Choroid plexus epithelial cell (primary cell): ENCODE measurements around the gene HMGXB3.
A peak's percentile ranks its signal among the peaks of the same experiment; 100 is the strongest.

Experiments used
- DNase-seq: peaks from one replicate; pipeline ENCODE4 v3.0.0-alpha.2; 2010; ENCODE audit warnings: low read depth
- H3K4me3 ChIP-seq: 2 replicates; pipeline ENCODE4 v1.5.1; 2011; ENCODE audit warnings: low read depth, mild to moderate bottlenecking, control low read depth, low read length, moderate library complexity
- CTCF ChIP-seq: conservative IDR thresholded peaks from 2 replicates; pipeline ENCODE4 v1.5.1; 2011; ENCODE audit warnings: low read depth, mild to moderate bottlenecking, control low read depth, inconsistent platforms, low read length, moderate library complexity

Gene HMGXB3

GRCh38 chr5:150052226-150052955 lies 51.9 kb downstream of the HMGXB3 start:
- DNase-seq = no peak
- H3K4me3 ChIP-seq = no peak overlapping the region
- no peak for TF ChIP-seq CTCF

- no peak overlapping the region for H3K4me3 ChIP-seq
- peak; percentile 80 for DNase-seq
- no peak for TF ChIP-seq CTCF
Observed at GRCh38 chr5:150052956-150053712, 52.6 kb downstream of the HMGXB3 start.

GRCh38 chr5:150053713-150054392 lies 53.3 kb downstream of the HMGXB3 start:
- no peak overlapping the region for H3K4me3 ChIP-seq
- no peak for TF ChIP-seq CTCF
- no peak for DNase-seq

GRCh38 chr5:150054569-150054968 lies 54.0 kb downstream of the HMGXB3 start:
- TF ChIP-seq CTCF = no peak
- H3K4me3 ChIP-seq = no peak overlapping the region
- no peak for DNase-seq

- H3K4me3 ChIP-seq = no peak overlapping the region
- TF ChIP-seq CTCF = no peak
- no peak for DNase-seq
Observed at GRCh38 chr5:150055326-150056074, 55.0 kb downstream of the HMGXB3 start.

GRCh38 chr5:150056075-150056443 lies 55.5 kb downstream of the HMGXB3 start:
- no peak for DNase-seq

More at GRCh38 chr5:150056075-150056443, 55.5 kb downstream of the HMGXB3 start:
- H3K4me3 ChIP-seq = no peak overlapping the region
- TF ChIP-seq CTCF = no peak
